HFFc6 (cell line): ENCODE measurements around the gene TMCO5A. TPM values are rescaled to one million over a fixed set of nuclear protein-coding genes. Genes with fewer than 3 reads are reported as not detected.

Experiments
- DNase-seq: peaks from one replicate; pipeline ENCODE4 v3.0.0-alpha.2; 2018
- H3K27ac Mint-ChIP-seq: 2 replicates; pipeline ENCODE4 v1.8.0; 2020; ENCODE audit warnings: mild to moderate bottlenecking, mixed read lengths
- H3K27me3 Mint-ChIP-seq: 2 replicates; pipeline ENCODE4 v1.8.0; 2021; ENCODE audit warnings: mild to moderate bottlenecking, moderate library complexity, mixed read lengths; ENCODE audit not compliant: insufficient read depth
- H3K36me3 Mint-ChIP-seq: 2 replicates; pipeline ENCODE4 v1.8.0; 2021; ENCODE audit warnings: low read depth, mixed read lengths
- H3K4me1 Mint-ChIP-seq: 2 replicates; pipeline ENCODE4 v1.8.0; 2020; ENCODE audit warnings: low read depth, mixed read lengths
- H3K4me3 Mint-ChIP-seq: 2 replicates; pipeline ENCODE4 v1.8.0; 2020; ENCODE audit warnings: mild to moderate bottlenecking, moderate library complexity, mixed read lengths
- H3K9me3 Mint-ChIP-seq: 2 replicates; pipeline ENCODE4 v1.8.0; 2020; ENCODE audit warnings: mild to moderate bottlenecking, mixed read lengths
- CTCF ChIP-seq: fragments of 200-600 bp; sonication (generic); IDR thresholded peaks from 2 replicates; pipeline ENCODE4 v1.5.0; 2021; ENCODE audit warnings: antibody characterized with exemption, mild to moderate bottlenecking
- total RNA-seq, 6 experiments: library from RNA; stranded (reverse); fragmentation: NEBNext Ultra II Directional; extraction: Animal tissue kit (Norgen Biotek cat#: 25700); gene quantifications; 2 replicates in 1 of 6; 3 replicates in 5 of 6; pipeline ENCODE4 v1.2.3, GENCODE V29; 2021

The TMCO5A gene
- total RNA-seq, 6 experiments from 2014 or later: not detected

- H3K4me1 Mint-ChIP-seq: no peaks in the 10 kb centered on the region
- no peak overlapping the region for H3K4me3 Mint-ChIP-seq
- no peak overlapping the region for H3K27ac Mint-ChIP-seq
- H3K27me3 Mint-ChIP-seq: peaks cover 33% of the 10 kb centered on the region
- DNase-seq: no peak
- no peaks in the 10 kb centered on the region for H3K36me3 Mint-ChIP-seq
- no peaks in the 10 kb centered on the region for H3K9me3 Mint-ChIP-seq
- TF ChIP-seq CTCF: no peak
These were observed 33.3 kb downstream of the TMCO5A start for GRCh38 chr15:37967788-37968187.

- DNase-seq: no peak
- TF ChIP-seq CTCF: no peak
- Mint-ChIP-seq H3K4me3 (no peak overlapping the region), H3K9me3 (peaks cover 5% of the 10 kb centered on the region; the same call in 1 of the 2 replicates), H3K4me1 (no peaks in the 10 kb centered on the region), H3K27ac (no peak overlapping the region), H3K27me3 (peaks cover 30% of the 10 kb centered on the region), H3K36me3 (no peaks in the 10 kb centered on the region)
These were observed 39.4 kb downstream of the TMCO5A start for GRCh38 chr15:37973856-37974255.

GRCh38 chr15:37978231-37978630, 43.8 kb downstream of the TMCO5A start:
- Mint-ChIP-seq H3K27me3 (peaks cover 17% of the 10 kb centered on the region), H3K27ac (no peak overlapping the region), H3K4me1 (no peaks in the 10 kb centered on the region), H3K4me3 (no peak overlapping the region), H3K36me3 (no peaks in the 10 kb centered on the region), H3K9me3 (peaks cover 5% of the 10 kb centered on the region; the same call in 1 of the 2 replicates)
- no peak for DNase-seq
- TF ChIP-seq CTCF: no peak

GRCh38 chr15:37979671-37980409, 45.4 kb downstream of the TMCO5A start:
- no peak for DNase-seq
- Mint-ChIP-seq H3K27me3 (peaks cover 9% of the 10 kb centered on the region), H3K9me3 (no peaks in the 10 kb centered on the region), H3K4me3 (no peak overlapping the region), H3K4me1 (no peaks in the 10 kb centered on the region), H3K36me3 (no peaks in the 10 kb centered on the region), H3K27ac (no peak overlapping the region)
- no peak for TF ChIP-seq CTCF

- no peak for DNase-seq
- Mint-ChIP-seq H3K4me3 (no peak overlapping the region), H3K9me3 (no peaks in the 10 kb centered on the region), H3K4me1 (no peaks in the 10 kb centered on the region), H3K36me3 (no peaks in the 10 kb centered on the region), H3K27me3 (peaks cover 4% of the 10 kb centered on the region; the same call in 1 of the 2 replicates), H3K27ac (no peak overlapping the region)
- no peak for TF ChIP-seq CTCF
These were observed 46.8 kb downstream of the TMCO5A start for GRCh38 chr15:37981201-37981600.
